Measurements from ENCODE around the gene FGF6. TPM values are rescaled to one million over a fixed set of nuclear protein-coding genes. Genes with fewer than 3 reads are reported as not detected.

Gene FGF6
- total RNA-seq, 1 experiment from 2014 or later, result not detected

DNA sequence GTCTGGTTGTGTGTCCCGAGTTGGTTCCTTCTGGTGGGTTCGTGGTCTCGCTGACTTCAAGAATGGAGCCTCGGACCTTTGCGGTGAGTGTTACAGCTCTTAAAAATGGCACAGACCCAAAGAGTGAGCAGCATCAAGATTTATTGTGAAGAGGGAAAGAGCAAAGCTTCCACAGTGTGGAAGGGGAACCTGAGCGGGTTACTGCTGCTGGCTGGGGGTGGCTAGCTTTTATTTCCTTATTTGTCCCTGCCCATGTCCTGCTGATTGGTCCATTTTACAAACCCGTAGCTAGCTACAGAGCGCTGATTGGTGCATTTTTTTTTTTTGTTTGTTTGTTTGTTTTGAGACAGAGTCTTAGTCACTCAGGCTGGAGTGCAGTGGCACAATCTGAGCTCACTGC lies 29.3 kb downstream of the FGF6 start:
- no peak overlapping the region for H3K27ac ChIP-seq
- no peaks in the 10 kb centered on the region for H3K79me2 ChIP-seq (ENCODE audit: low read depth)
- BruUV-seq (replicated peaks), result no TSS peak
- H3K4me1 ChIP-seq (replicated peaks; ENCODE audit: insufficient read depth), result no peaks in the 10 kb centered on the region
- no peaks in the 10 kb centered on the region; the same call in 1 of the 2 replicates for H3K9me3 ChIP-seq (ENCODE audit: insufficient read depth, low read depth)
- H3F3A ChIP-seq (ENCODE audit: insufficient read depth, low read depth), result no peaks in the 10 kb centered on the region
- no peak for TF ChIP-seq EZH2 (IDR thresholded peaks at IDR 0.05; ENCODE audit: low read depth)
- TF ChIP-seq CTCF (conservative IDR thresholded peaks at IDR 0.05), result no peak
- H2AFZ ChIP-seq, result no peak overlapping the region
- no peak overlapping the region for H3K4me3 ChIP-seq
- CTCF ChIA-PET, result no interaction called here
- intact Hi-C loops (cut with micrococcal nuclease; ENCODE audit: unreplicated experiment), result no loop called here
- POLR2A ChIA-PET (ENCODE audit: unreplicated experiment), result no interaction called here
- H3K27me3 ChIP-seq (ENCODE audit: insufficient read depth, low read depth), result peaks cover 96% of the 10 kb centered on the region
- no peaks in the 10 kb centered on the region for H3K9me2 ChIP-seq (ENCODE audit: insufficient read depth)
- no peak overlapping the region for H3K4me2 ChIP-seq
- DNase-seq, result no peak
- no peaks in the 10 kb centered on the region for H4K20me1 ChIP-seq (ENCODE audit: insufficient read depth)
- no peaks in the 10 kb centered on the region for H3K36me3 ChIP-seq (ENCODE audit: low read depth)

GRCh38 chr12:4412465-4412864 lies 33.1 kb downstream of the FGF6 start:
- intact Hi-C loops (cut with micrococcal nuclease; ENCODE audit: unreplicated experiment), result no loop called here
- Histone ChIP-seq H3K9me3 (ENCODE audit: insufficient read depth, low read depth) (no peaks in the 10 kb centered on the region; the same call in 1 of the 2 replicates), H3K79me2 (ENCODE audit: low read depth) (no peaks in the 10 kb centered on the region), H3K27ac (no peak overlapping the region), H2AFZ (no peak overlapping the region), H3K9me2 (ENCODE audit: insufficient read depth) (no peaks in the 10 kb centered on the region), H3K4me1 (replicated peaks; ENCODE audit: insufficient read depth) (no peaks in the 10 kb centered on the region), H3K4me3 (no peak overlapping the region), H3K4me2 (no peak overlapping the region), H3F3A (ENCODE audit: insufficient read depth, low read depth) (no peaks in the 10 kb centered on the region), H3K27me3 (ENCODE audit: insufficient read depth, low read depth) (peaks cover 98% of the 10 kb centered on the region), H4K20me1 (ENCODE audit: insufficient read depth) (no peaks in the 10 kb centered on the region), H3K36me3 (ENCODE audit: low read depth) (no peaks in the 10 kb centered on the region)
- DNase-seq, result no peak
- TF ChIP-seq EZH2 (IDR thresholded peaks at IDR 0.05; ENCODE audit: low read depth) (no peak), CTCF (conservative IDR thresholded peaks at IDR 0.05) (no peak)
- no TSS peak for BruUV-seq (replicated peaks)
- CTCF ChIA-PET, result no interaction called here
- POLR2A ChIA-PET (ENCODE audit: unreplicated experiment), result interaction anchor here (0.6 kb wide), 1 partner anchor 894 kb away, joined by 3 read pairs; no protein-coding TSS in a partner anchor

GRCh38 chr12:4412056-4412455 lies 33.6 kb downstream of the FGF6 start:
- intact Hi-C loops (cut with micrococcal nuclease; ENCODE audit: unreplicated experiment), result no loop called here
- Histone ChIP-seq H3F3A (ENCODE audit: insufficient read depth, low read depth) (no peaks in the 10 kb centered on the region), H3K79me2 (ENCODE audit: low read depth) (no peaks in the 10 kb centered on the region), H3K4me2 (no peak overlapping the region), H3K27ac (no peak overlapping the region), H3K4me3 (no peak overlapping the region), H3K9me3 (ENCODE audit: insufficient read depth, low read depth) (no peaks in the 10 kb centered on the region; the same call in 1 of the 2 replicates), H3K27me3 (ENCODE audit: insufficient read depth, low read depth) (peaks cover 98% of the 10 kb centered on the region), H3K9me2 (ENCODE audit: insufficient read depth) (no peaks in the 10 kb centered on the region), H3K4me1 (replicated peaks; ENCODE audit: insufficient read depth) (no peaks in the 10 kb centered on the region), H3K36me3 (ENCODE audit: low read depth) (no peaks in the 10 kb centered on the region), H2AFZ (no peak overlapping the region), H4K20me1 (ENCODE audit: insufficient read depth) (no peaks in the 10 kb centered on the region)
- no TSS peak for BruUV-seq (replicated peaks)
- ChIA-PET POLR2A (ENCODE audit: unreplicated experiment) (no interaction called here), CTCF (no interaction called here)
- no peak for TF ChIP-seq EZH2 (IDR thresholded peaks at IDR 0.05; ENCODE audit: low read depth)
- TF ChIP-seq CTCF (conservative IDR thresholded peaks at IDR 0.05), result no peak
- no peak for DNase-seq
